LNCAP (cell line): ENCODE results near the gene BUB1B.

Experiments
- CTCF ChIP-seq: fragments of 450-650 bp; IDR thresholded peaks from 2 replicates; pipeline ENCODE4 v1.5.1; 2017; ENCODE audit warnings: mild to moderate bottlenecking

BUB1B gene

GRCh38 chr15:40233727-40234577, 73.1 kb downstream of the BUB1B start:
- no peak for TF ChIP-seq CTCF

GRCh38 chr15:40234783-40235182, 73.9 kb downstream of the BUB1B start:
- TF ChIP-seq CTCF, result no peak

- TF ChIP-seq CTCF, result no peak
Measured at GRCh38 chr15:40235201-40235885, 74.5 kb downstream of the BUB1B start.

- no peak for TF ChIP-seq CTCF
Measured at GRCh38 chr15:40238532-40239403, 77.9 kb downstream of the BUB1B start, which contains the start of gene PAK6. Gene PAK6 (plus strand): TSS chr15:40239063. CDS start chr15:40264786, 25,723 bp downstream.

GRCh38 chr15:40239404-40239692, 78.5 kb downstream of the BUB1B start:
- TF ChIP-seq CTCF, result no peak

GRCh38 chr15:40239693-40240618, 79.1 kb downstream of the BUB1B start:
- TF ChIP-seq CTCF, result no peak
